IMR-90 (cell line): ENCODE measurements around the gene UQCRFS1.

Experiments used
- BHLHE40 ChIP-seq: fragments of 150-350 bp; IDR thresholded peaks from 2 replicates; pipeline ENCODE4 v1.6.1; 2016; ENCODE audit warnings: mild to moderate bottlenecking, low read depth, low read length
- CEBPB ChIP-seq: IDR thresholded peaks from 2 replicates; pipeline ENCODE4 v1.6.1; 2012; ENCODE audit warnings: low read depth, low read length, improper control_type of control experiment
- FOS ChIP-seq: fragments of 150-350 bp; IDR thresholded peaks from 2 replicates; pipeline ENCODE4 v1.6.1; 2016; ENCODE audit warnings: low read depth, low read length
- MXI1 ChIP-seq: IDR thresholded peaks from 2 replicates; pipeline ENCODE4 v1.6.1; 2012; ENCODE audit warnings: low read depth, mild to moderate bottlenecking, low read length, moderate library complexity, borderline replicate concordance
- POLR2A ChIP-seq: IDR thresholded peaks from 2 replicates; pipeline ENCODE4 v1.6.1; 2012; ENCODE audit warnings: mild to moderate bottlenecking, low read depth, low read length
- RAD21 ChIP-seq: IDR thresholded peaks from 2 replicates; pipeline ENCODE4 v1.6.1; 2012; ENCODE audit warnings: low read length, improper control_type of control experiment
- RFX5 ChIP-seq: IDR thresholded peaks from 2 replicates; pipeline ENCODE4 v1.8.0; 2012; ENCODE audit warnings: low read depth, mild to moderate bottlenecking, low read length, moderate library complexity
- SMC3 ChIP-seq: fragments of 150-350 bp; IDR thresholded peaks from 2 replicates; pipeline ENCODE4 v1.6.1; 2016; ENCODE audit warnings: low read depth, mild to moderate bottlenecking, antibody characterized with exemption, low read length, moderate library complexity
- TF ChIP-seq, protein P1 (sequence below): conservative IDR thresholded peaks from 2 replicates; pipeline ENCODE4 v1.5.1; 2012; ENCODE audit warnings: mild to moderate bottlenecking, low read depth, low read length, improper control_type of control experiment
- TF ChIP-seq, protein P2 (sequence below): fragments of 150-350 bp; IDR thresholded peaks from 2 replicates; pipeline ENCODE4 v1.6.1; 2016; ENCODE audit warnings: low read depth, mild to moderate bottlenecking, low read length, moderate library complexity, borderline replicate concordance
- TF ChIP-seq, protein P3 (sequence below): fragments of 150-350 bp; IDR thresholded peaks from 2 replicates; pipeline ENCODE4 v1.6.1; 2017; ENCODE audit warnings: mild to moderate bottlenecking, antibody characterized with exemption, low read length, low read depth

DNA sequence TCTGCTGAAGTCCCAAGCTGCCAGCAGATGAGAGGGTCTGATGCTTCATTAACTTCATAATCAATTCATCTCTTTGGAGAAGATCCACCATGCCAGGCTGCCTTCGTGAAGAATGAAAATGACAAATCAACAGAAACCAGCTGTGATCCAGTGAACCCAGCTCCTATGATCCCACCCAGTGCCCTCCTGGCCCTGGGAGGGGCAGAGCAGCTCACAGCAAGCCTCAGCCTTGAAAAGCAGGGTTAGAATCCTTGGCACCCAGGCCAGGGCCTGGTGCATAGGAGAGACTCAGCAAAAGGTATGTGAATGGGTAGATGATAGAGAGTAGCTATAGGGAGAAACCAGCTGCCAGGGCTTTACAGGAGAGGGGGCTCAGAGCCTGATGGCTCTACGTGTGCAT is 43.6 kb upstream of the UQCRFS1 start:
- TF ChIP-seq, protein P1, sequence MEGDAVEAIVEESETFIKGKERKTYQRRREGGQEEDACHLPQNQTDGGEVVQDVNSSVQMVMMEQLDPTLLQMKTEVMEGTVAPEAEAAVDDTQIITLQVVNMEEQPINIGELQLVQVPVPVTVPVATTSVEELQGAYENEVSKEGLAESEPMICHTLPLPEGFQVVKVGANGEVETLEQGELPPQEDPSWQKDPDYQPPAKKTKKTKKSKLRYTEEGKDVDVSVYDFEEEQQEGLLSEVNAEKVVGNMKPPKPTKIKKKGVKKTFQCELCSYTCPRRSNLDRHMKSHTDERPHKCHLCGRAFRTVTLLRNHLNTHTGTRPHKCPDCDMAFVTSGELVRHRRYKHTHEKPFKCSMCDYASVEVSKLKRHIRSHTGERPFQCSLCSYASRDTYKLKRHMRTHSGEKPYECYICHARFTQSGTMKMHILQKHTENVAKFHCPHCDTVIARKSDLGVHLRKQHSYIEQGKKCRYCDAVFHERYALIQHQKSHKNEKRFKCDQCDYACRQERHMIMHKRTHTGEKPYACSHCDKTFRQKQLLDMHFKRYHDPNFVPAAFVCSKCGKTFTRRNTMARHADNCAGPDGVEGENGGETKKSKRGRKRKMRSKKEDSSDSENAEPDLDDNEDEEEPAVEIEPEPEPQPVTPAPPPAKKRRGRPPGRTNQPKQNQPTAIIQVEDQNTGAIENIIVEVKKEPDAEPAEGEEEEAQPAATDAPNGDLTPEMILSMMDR = no peak
- no peak for TF ChIP-seq CEBPB
- no peak for TF ChIP-seq FOS
- no peak for TF ChIP-seq POLR2A
- no peak for TF ChIP-seq MXI1
- TF ChIP-seq, protein P2, sequence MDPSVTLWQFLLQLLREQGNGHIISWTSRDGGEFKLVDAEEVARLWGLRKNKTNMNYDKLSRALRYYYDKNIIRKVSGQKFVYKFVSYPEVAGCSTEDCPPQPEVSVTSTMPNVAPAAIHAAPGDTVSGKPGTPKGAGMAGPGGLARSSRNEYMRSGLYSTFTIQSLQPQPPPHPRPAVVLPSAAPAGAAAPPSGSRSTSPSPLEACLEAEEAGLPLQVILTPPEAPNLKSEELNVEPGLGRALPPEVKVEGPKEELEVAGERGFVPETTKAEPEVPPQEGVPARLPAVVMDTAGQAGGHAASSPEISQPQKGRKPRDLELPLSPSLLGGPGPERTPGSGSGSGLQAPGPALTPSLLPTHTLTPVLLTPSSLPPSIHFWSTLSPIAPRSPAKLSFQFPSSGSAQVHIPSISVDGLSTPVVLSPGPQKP = no peak
- TF ChIP-seq, protein P3, sequence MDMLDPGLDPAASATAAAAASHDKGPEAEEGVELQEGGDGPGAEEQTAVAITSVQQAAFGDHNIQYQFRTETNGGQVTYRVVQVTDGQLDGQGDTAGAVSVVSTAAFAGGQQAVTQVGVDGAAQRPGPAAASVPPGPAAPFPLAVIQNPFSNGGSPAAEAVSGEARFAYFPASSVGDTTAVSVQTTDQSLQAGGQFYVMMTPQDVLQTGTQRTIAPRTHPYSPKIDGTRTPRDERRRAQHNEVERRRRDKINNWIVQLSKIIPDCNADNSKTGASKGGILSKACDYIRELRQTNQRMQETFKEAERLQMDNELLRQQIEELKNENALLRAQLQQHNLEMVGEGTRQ = no peak
- TF ChIP-seq RAD21 = no peak
- TF ChIP-seq RFX5 = no peak
- TF ChIP-seq BHLHE40 = no peak
- no peak for TF ChIP-seq SMC3
